ENCODE data around the gene SOX13.

The SOX13 gene

GRCh38 chr1:204091787-204092312 lies 18.9 kb downstream of the SOX13 start:
- H3K4me3 ChIP-seq (ENCODE audit: low read depth, low read length), result no peak overlapping the region
- TF ChIP-seq CTCF (IDR thresholded peaks at IDR 0.05; ENCODE audit: low read depth, low read length, missing control alignments), result no peak
- DNase-seq (ENCODE audit: low read depth), result no peak

GRCh38 chr1:204092632-204093420 lies 19.9 kb downstream of the SOX13 start:
- DNase-seq (ENCODE audit: low read depth), result no peak
- H3K4me3 ChIP-seq (ENCODE audit: low read depth, low read length), result no peak overlapping the region
- TF ChIP-seq CTCF (IDR thresholded peaks at IDR 0.05; ENCODE audit: low read depth, low read length, missing control alignments), result no peak

- TF ChIP-seq CTCF (IDR thresholded peaks at IDR 0.05; ENCODE audit: low read depth, low read length, missing control alignments), result no peak
- no peak for DNase-seq (ENCODE audit: low read depth)
- no peak overlapping the region for H3K4me3 ChIP-seq (ENCODE audit: low read depth, low read length)
These were observed 20.5 kb downstream of the SOX13 start for GRCh38 chr1:204093421-204093717.

- DNase-seq (ENCODE audit: low read depth), result no peak
- no peak overlapping the region for H3K4me3 ChIP-seq (ENCODE audit: low read depth, low read length)
These were observed 20.9 kb downstream of the SOX13 start for GRCh38 chr1:204093781-204094180.

GRCh38 chr1:204094313-204094729 lies 21.4 kb downstream of the SOX13 start:
- no peak for DNase-seq (ENCODE audit: low read depth)
- H3K4me3 ChIP-seq (ENCODE audit: low read depth, low read length), result no peak overlapping the region

More at GRCh38 chr1:204093781-204094180, 20.9 kb downstream of the SOX13 start:
- TF ChIP-seq CTCF (IDR thresholded peaks at IDR 0.05; ENCODE audit: low read depth, low read length, missing control alignments), result no peak

GRCh38 chr1:204094856-204095634 lies 22.1 kb downstream of the SOX13 start:
- H3K4me3 ChIP-seq (ENCODE audit: low read depth, low read length), result no peak overlapping the region
- no peak for DNase-seq (ENCODE audit: low read depth)
- TF ChIP-seq CTCF (IDR thresholded peaks at IDR 0.05; ENCODE audit: low read depth, low read length, missing control alignments), result no peak

More at GRCh38 chr1:204094313-204094729, 21.4 kb downstream of the SOX13 start:
- TF ChIP-seq CTCF (IDR thresholded peaks at IDR 0.05; ENCODE audit: low read depth, low read length, missing control alignments), result no peak
